Trophoblast cell (in vitro differentiated cells and primary cell): Measurements from ENCODE around the gene SELE.

Source experiments
- DNase-seq, 2 donors: peaks; one replicate each; pipeline ENCODE4 v3.0.0-alpha.2; 2016
- H2AFZ ChIP-seq: 2 replicates; pipeline ENCODE4 v1.6.1; 2013; ENCODE audit warnings: low read length, moderate library complexity, mild to moderate bottlenecking; ENCODE audit not compliant: insufficient read depth, poor library complexity
- H2AK5ac ChIP-seq: 2 replicates; pipeline ENCODE4 v1.6.1; 2013; ENCODE audit warnings: mild to moderate bottlenecking, low read length
- H2BK120ac ChIP-seq: 2 replicates; pipeline ENCODE4 v1.6.1; 2013; ENCODE audit warnings: low read length, mild to moderate bottlenecking, moderate library complexity; ENCODE audit not compliant: insufficient read depth, poor library complexity
- H2BK12ac ChIP-seq: 2 replicates; pipeline ENCODE4 v1.6.1; 2013; ENCODE audit warnings: mild to moderate bottlenecking, low read length, moderate library complexity
- H2BK5ac ChIP-seq: 2 replicates; pipeline ENCODE4 v1.6.1; 2013; ENCODE audit warnings: low read length, low read depth, moderate library complexity, mild to moderate bottlenecking; ENCODE audit not compliant: poor library complexity
- H3K14ac ChIP-seq: 2 replicates; pipeline ENCODE4 v1.6.1; 2013; ENCODE audit warnings: mild to moderate bottlenecking, low read length
- H3K18ac ChIP-seq: 2 replicates; pipeline ENCODE4 v1.6.1; 2013; ENCODE audit warnings: mild to moderate bottlenecking, low read length
- H3K23ac ChIP-seq: 2 replicates; pipeline ENCODE4 v1.6.1; 2013; ENCODE audit warnings: low read length
- H3K27ac ChIP-seq: 2 replicates; pipeline ENCODE4 v1.5.1; 2013; ENCODE audit warnings: low read depth, mild to moderate bottlenecking, inconsistent platforms, low read length, moderate library complexity
- H3K27me3 ChIP-seq: 2 replicates; pipeline ENCODE4 v1.6.1; 2013; ENCODE audit warnings: inconsistent platforms, mild to moderate bottlenecking, low read length, moderate library complexity; ENCODE audit not compliant: insufficient read depth
- H3K36me3 ChIP-seq, 2 experiments: 1 replicate in 1 of 2; 2 replicates in 1 of 2; pipeline ENCODE4 v1.6.1; 2013; ENCODE audit warnings: low read length in 2 of 2, mild to moderate bottlenecking in 2 of 2, moderate library complexity in 1 of 2; ENCODE audit not compliant: insufficient read depth in 2 of 2, control insufficient read depth in 1 of 2
- H3K4ac ChIP-seq: 2 replicates; pipeline ENCODE4 v1.6.1; 2013; ENCODE audit warnings: low read depth, mild to moderate bottlenecking, low read length, moderate library complexity
- H3K4me1 ChIP-seq, 2 experiments: 1 replicate in 1 of 2; 2 replicates in 1 of 2; pipeline ENCODE4 v1.6.1; 2013; ENCODE audit warnings: low read length in 2 of 2, mild to moderate bottlenecking in 2 of 2, moderate library complexity in 1 of 2; ENCODE audit not compliant: insufficient read depth in 2 of 2, control insufficient read depth in 1 of 2
- H3K4me2 ChIP-seq: 2 replicates; pipeline ENCODE4 v1.6.1; 2013; ENCODE audit warnings: inconsistent platforms, mild to moderate bottlenecking, low read length, moderate library complexity
- H3K4me3 ChIP-seq: 2 replicates; pipeline ENCODE4 v1.5.1; 2013; ENCODE audit warnings: mild to moderate bottlenecking, low read depth, low read length, inconsistent platforms
- H3K79me1 ChIP-seq: one replicate; pipeline ENCODE4 v1.6.1; 2013; ENCODE audit warnings: low read length
- H3K79me2 ChIP-seq: 2 replicates; pipeline ENCODE4 v1.6.1; 2013; ENCODE audit warnings: low read length, mild to moderate bottlenecking; ENCODE audit not compliant: control insufficient read depth, insufficient read depth, poor library complexity
- H3K9ac ChIP-seq: 2 replicates; pipeline ENCODE4 v1.6.1; 2013; ENCODE audit warnings: mild to moderate bottlenecking, low read length
- H3K9me3 ChIP-seq: 2 replicates; pipeline ENCODE4 v1.6.1; 2013; ENCODE audit warnings: low read depth, mild to moderate bottlenecking, control low read depth, inconsistent platforms, low read length; ENCODE audit not compliant: insufficient read depth
- H4K12ac ChIP-seq: 2 replicates; pipeline ENCODE4 v1.6.1; 2013; ENCODE audit warnings: low read depth, mild to moderate bottlenecking, low read length, moderate library complexity
- H4K8ac ChIP-seq: 2 replicates; pipeline ENCODE4 v1.6.1; 2013; ENCODE audit warnings: low read depth, mild to moderate bottlenecking, low read length, moderate library complexity
- H4K91ac ChIP-seq: one replicate; pipeline ENCODE4 v1.6.1; 2013; ENCODE audit warnings: low read depth, mild to moderate bottlenecking, low read length, moderate library complexity
- WGBS: extraction: QIAGEN DNeasy Blood & Tissue Kit; methylation state at CpG from one replicate; pipeline ENCODE4 v1.1.7; 2013; ENCODE audit warnings: missing lambda C conversion rate; ENCODE audit not compliant: insufficient read length, insufficient coverage; ENCODE audit errors: extremely low coverage; 5-methylcytosine and 5-hydroxymethylcytosine counted together

Gene SELE

DNA sequence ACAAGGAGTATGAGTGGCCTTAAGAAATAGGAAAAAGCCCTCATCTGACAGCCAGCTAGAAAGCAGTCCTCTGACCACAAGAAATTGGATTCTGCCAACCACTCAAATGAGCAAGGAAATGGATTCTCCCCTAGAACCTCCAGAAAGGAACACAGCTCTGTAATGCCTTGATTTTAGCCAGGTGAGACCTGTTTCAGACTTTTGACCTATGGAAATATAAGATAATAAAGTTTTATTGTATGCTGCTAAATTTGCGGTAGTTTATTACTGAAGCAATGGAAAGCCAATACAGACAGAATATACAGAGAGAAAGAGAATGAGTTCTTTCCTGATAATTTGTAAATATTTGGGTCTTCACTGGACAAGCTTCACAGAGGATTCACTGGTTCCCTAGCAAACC, 28.8 kb upstream of the SELE start:
- WGBS, result no CpG with 5 or more reads among the region's 1 CpG
- Histone ChIP-seq H3K14ac (no peak overlapping the region), H3K4me1 (peaks cover 6 to 9% of the 10 kb centered on the region in 2 experiments), H3K9me3 (peaks cover 5% of the 10 kb centered on the region), H2AK5ac (no peak overlapping the region), H4K12ac (no peak overlapping the region), H2BK120ac (no peak overlapping the region), H3K4ac (no peak overlapping the region), H3K79me2 (no peaks in the 10 kb centered on the region), H3K36me3 (no peaks in the 10 kb centered on the region), H3K9ac (no peak overlapping the region), H3K27ac (no peak overlapping the region), H3K18ac (no peak overlapping the region), H2BK5ac (no peak overlapping the region), H2BK12ac (peak overlapping the region; percentile 18), H3K4me2 (no peak overlapping the region), H3K27me3 (no peaks in the 10 kb centered on the region), H3K4me3 (no peak overlapping the region), H3K23ac (no peak overlapping the region), H4K91ac (no peak overlapping the region), H3K79me1 (peaks cover 5% of the 10 kb centered on the region), H4K8ac (no peak overlapping the region), H2AFZ (no peak overlapping the region)
- no peak for DNase-seq

DNA sequence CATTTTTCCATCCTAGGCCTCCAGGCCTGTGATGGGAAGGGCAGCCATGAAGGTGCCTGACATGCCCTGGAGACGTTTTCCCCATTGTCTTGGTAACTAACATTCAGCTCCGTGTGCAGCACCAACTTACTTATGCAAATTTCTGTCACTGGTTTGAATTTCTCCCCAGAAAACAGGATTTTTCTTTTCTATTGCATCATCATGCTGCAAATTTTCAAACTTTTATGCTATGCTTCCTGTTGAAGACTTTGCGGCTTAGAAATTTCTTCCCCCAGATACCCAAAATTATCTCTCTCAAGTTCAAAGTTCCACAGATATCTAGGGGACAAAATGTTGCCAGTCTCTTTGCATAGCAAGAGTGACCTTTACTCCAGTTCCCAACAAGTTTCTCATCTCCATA, 25.2 kb upstream of the SELE start:
- peak in 1 of 2 donors; percentile 19 for DNase-seq
- no peak overlapping the region for H4K8ac ChIP-seq
- no peak overlapping the region for H3K14ac ChIP-seq
- H2AK5ac ChIP-seq, result no peak overlapping the region
- peaks cover 3 to 4% of the 10 kb centered on the region in 2 experiments for H3K4me1 ChIP-seq
- H2BK12ac ChIP-seq, result no peak overlapping the region
- H3K79me2 ChIP-seq, result no peaks in the 10 kb centered on the region
- H2BK5ac ChIP-seq, result no peak overlapping the region
- WGBS, result no CpG with 5 or more reads among the region's 3 CpGs
- H3K4me2 ChIP-seq, result no peak overlapping the region
- H3K4me3 ChIP-seq, result no peak overlapping the region
- no peak overlapping the region for H2BK120ac ChIP-seq
- no peak overlapping the region for H3K23ac ChIP-seq
- no peak overlapping the region for H3K27ac ChIP-seq
- H3K9ac ChIP-seq, result no peak overlapping the region
- no peak overlapping the region for H3K4ac ChIP-seq
- no peak overlapping the region for H4K12ac ChIP-seq
- peaks cover 1% of the 10 kb centered on the region for H3K79me1 ChIP-seq
- H3K9me3 ChIP-seq, result peaks cover 5% of the 10 kb centered on the region
- no peak overlapping the region for H4K91ac ChIP-seq
- H2AFZ ChIP-seq, result no peak overlapping the region
- H3K27me3 ChIP-seq, result no peaks in the 10 kb centered on the region
- no peaks in the 10 kb centered on the region for H3K36me3 ChIP-seq
- no peak overlapping the region for H3K18ac ChIP-seq

DNA sequence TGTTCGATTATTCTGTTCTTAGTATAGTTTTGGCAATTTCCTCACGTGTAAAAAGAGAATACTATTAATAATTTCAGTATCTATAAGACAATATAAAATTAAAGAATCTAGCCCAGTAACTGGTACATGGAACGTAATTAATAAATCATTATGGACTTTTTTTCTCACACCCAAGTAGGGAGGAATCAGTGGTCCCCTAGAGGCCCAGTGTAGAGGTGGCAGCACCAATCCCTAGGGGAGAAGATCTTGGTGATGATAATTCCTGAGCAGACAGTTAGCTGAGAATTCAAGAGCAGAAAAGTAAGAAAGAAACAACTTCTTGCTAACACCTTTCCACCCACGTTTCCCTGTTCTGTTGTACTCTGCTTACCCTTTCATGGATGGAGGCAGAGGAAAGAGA, 19.7 kb upstream of the SELE start:
- H3K4ac ChIP-seq, result no peak overlapping the region
- no peak overlapping the region for H4K91ac ChIP-seq
- DNase-seq, result no peak
- H2BK120ac ChIP-seq, result peak overlapping the region; percentile 22
- no peaks in the 10 kb centered on the region for H3K27me3 ChIP-seq
- no peaks in the 10 kb centered on the region for H3K79me2 ChIP-seq
- H3K79me1 ChIP-seq, result no peaks in the 10 kb centered on the region
- H3K9ac ChIP-seq, result no peak overlapping the region
- no peak overlapping the region for H2BK5ac ChIP-seq
- peak overlapping the region; percentile 40 for H2BK12ac ChIP-seq
- no peak overlapping the region for H3K27ac ChIP-seq
- H3K4me2 ChIP-seq, result no peak overlapping the region
- no peak overlapping the region for H3K18ac ChIP-seq
- no peak overlapping the region for H4K12ac ChIP-seq
- no peak overlapping the region for H4K8ac ChIP-seq
- no peaks in the 10 kb centered on the region for H3K36me3 ChIP-seq
- H2AFZ ChIP-seq, result no peak overlapping the region
- no peak overlapping the region for H3K23ac ChIP-seq
- no peak overlapping the region for H3K14ac ChIP-seq
- H3K4me3 ChIP-seq, result no peak overlapping the region
- no CpG with 5 or more reads among the region's 4 CpGs for WGBS
- H3K4me1 ChIP-seq, result no peaks in the 10 kb centered on the region
- H3K9me3 ChIP-seq, result peaks cover under 1% of the 10 kb centered on the region
- H2AK5ac ChIP-seq, result no peak overlapping the region

DNA sequence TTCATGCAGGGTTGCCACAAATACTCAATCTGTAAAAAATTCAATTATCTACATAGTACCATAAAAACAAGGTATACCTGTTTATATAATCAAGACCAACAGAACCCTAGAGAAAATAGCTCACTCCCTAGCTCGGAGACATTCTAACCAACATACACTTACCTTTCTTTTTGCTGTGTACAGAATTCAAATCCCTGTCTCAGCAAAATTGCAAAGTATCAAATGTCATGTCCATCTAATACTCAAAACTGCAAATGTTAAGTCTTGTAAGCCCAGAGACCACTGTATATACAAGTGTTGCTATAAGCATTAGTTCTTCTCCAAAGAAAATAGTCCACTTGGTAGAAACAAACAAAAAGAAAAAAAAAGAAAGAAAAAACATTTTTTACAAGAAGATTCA, 16.2 kb upstream of the SELE start:
- H4K12ac ChIP-seq, result no peak overlapping the region
- no peak overlapping the region for H4K8ac ChIP-seq
- H3K27ac ChIP-seq, result no peak overlapping the region
- H2AFZ ChIP-seq, result no peak overlapping the region
- H3K14ac ChIP-seq, result no peak overlapping the region
- no peak overlapping the region for H3K4ac ChIP-seq
- no peak overlapping the region for H2BK120ac ChIP-seq
- no peak for DNase-seq
- H3K23ac ChIP-seq, result no peak overlapping the region
- H2BK5ac ChIP-seq, result no peak overlapping the region
- no peaks in the 10 kb centered on the region for H3K27me3 ChIP-seq
- H3K36me3 ChIP-seq, result no peaks in the 10 kb centered on the region
- no peak overlapping the region for H3K4me2 ChIP-seq
- WGBS, result no CpG with 5 or more reads among the region's 1 CpG
- peaks cover 16% of the 10 kb centered on the region for H3K79me1 ChIP-seq
- H3K9ac ChIP-seq, result no peak overlapping the region
- peaks cover under 1 to 2% of the 10 kb centered on the region in 2 experiments for H3K4me1 ChIP-seq
- H3K79me2 ChIP-seq, result no peaks in the 10 kb centered on the region
- no peak overlapping the region for H2AK5ac ChIP-seq
- no peak overlapping the region for H2BK12ac ChIP-seq
- no peak overlapping the region for H3K4me3 ChIP-seq
- H3K18ac ChIP-seq, result no peak overlapping the region
- no peaks in the 10 kb centered on the region for H3K9me3 ChIP-seq
- H4K91ac ChIP-seq, result no peak overlapping the region
